Spleen (tissue), 11 donors: ENCODE data around the gene PARVB. TPM values are rescaled to one million over a fixed set of nuclear protein-coding genes. Genes with fewer than 3 reads are reported as not detected.
A peak's percentile ranks its signal among the peaks of the same experiment; 100 is the strongest.

Experiments used
- DNase-seq: peaks from one replicate; pipeline ENCODE4 v3.0.0-alpha.2; 2020
- H3K27ac ChIP-seq, 8 donors: fragments of 200-600 bp; sonication (generic) in 7 of 8; 1 replicate in 4 of 8; 2 replicates in 4 of 8; pipeline versions ENCODE4 v1.5.0 to v1.8.0; 2016 to 2021; ENCODE audit warnings: inconsistent platforms in 4 of 8, mild to moderate bottlenecking in 4 of 8, moderate library complexity in 1 of 8
- H3K27me3 ChIP-seq, 7 donors: fragments of 200-600 bp; sonication (generic) in 6 of 7; replicated peaks in 1 of 7; 1 replicate in 4 of 7; 2 replicates in 3 of 7; pipeline versions ENCODE4 v1.5.0 to v1.8.0; 2016 to 2021; ENCODE audit warnings: inconsistent platforms in 3 of 7, mild to moderate bottlenecking in 1 of 7
- H3K36me3 ChIP-seq, 6 donors: fragments of 200-600 bp; sonication (generic) in 5 of 6; 1 replicate in 4 of 6; 2 replicates in 2 of 6; pipeline versions ENCODE4 v1.5.0 to v1.8.0; 2016 to 2021; ENCODE audit warnings: inconsistent platforms in 2 of 6
- H3K4me1 ChIP-seq, 6 donors: fragments of 200-600 bp; sonication (generic) in 5 of 6; 1 replicate in 3 of 6; 2 replicates in 3 of 6; pipeline versions ENCODE4 v1.5.0 to v1.8.0; 2016 to 2021; ENCODE audit warnings: inconsistent platforms in 3 of 6
- H3K4me3 ChIP-seq, 8 donors: fragments of 200-600 bp; sonication (generic) in 7 of 8; 1 replicate in 4 of 8; 2 replicates in 4 of 8; pipeline versions ENCODE4 v1.5.0 to v1.8.0; 2016 to 2021; ENCODE audit warnings: inconsistent platforms in 4 of 8, mild to moderate bottlenecking in 4 of 8, moderate library complexity in 2 of 8
- H3K9me3 ChIP-seq, 8 donors: fragments of 200-600 bp; sonication (generic) in 7 of 8; 1 replicate in 4 of 8; 2 replicates in 4 of 8; pipeline versions ENCODE4 v1.5.0 to v1.8.0; 2016 to 2021; ENCODE audit warnings: inconsistent platforms in 4 of 8
- CTCF ChIP-seq, 11 experiments: fragments of 200-600 bp in 7 of 11; fragments of 450-650 bp in 4 of 11; sonication (generic) in 4 of 11; IDR thresholded peaks in 8 of 11; conservative IDR thresholded peaks in 3 of 11; 1 replicate in 7 of 11; 2 replicates in 4 of 11; pipeline versions ENCODE4 v1.4.0 to v1.8.0; 2016 to 2021; ENCODE audit warnings: antibody characterized with exemption in 11 of 11, inconsistent platforms in 4 of 11, mild to moderate bottlenecking in 1 of 11
- POLR2A ChIP-seq, 3 donors: fragments of 450-650 bp; IDR thresholded peaks; one replicate each; pipeline ENCODE4 v1.5.1; 2017; ENCODE audit warnings: antibody characterized with exemption in 3 of 3, mild to moderate bottlenecking in 1 of 3
- POLR2AphosphoS5 ChIP-seq, 3 donors: sonication (generic); formaldehyde crosslinking; IDR thresholded peaks; one replicate each; pipeline ENCODE4 v1.5.1; 2017; ENCODE audit warnings: antibody characterized with exemption in 3 of 3
- WGBS, 5 donors: extraction: QIAGEN DNeasy Blood & Tissue Kit in 3 of 5; methylation state at CpG; one replicate each; pipeline versions ENCODE4 v1.1.5 to v1.1.7; 2013 to 2018; 5-methylcytosine and 5-hydroxymethylcytosine counted together
- intact Hi-C: fragments of 100-400 bp; cut with DNase I; formaldehyde crosslinking; loops from one replicate; pipeline ENCODE4 v1.15.0; 2023; ENCODE audit warnings: low total_unique reads
- polyA plus RNA-seq, 3 donors: library from polyadenylated mRNA; stranded (reverse); fragments of 200-250 nt; gene quantifications; one replicate each; pipeline ENCODE4 v1.2.1, GENCODE V29; 2013
- total RNA-seq, 7 donors: library from RNA; depleted of rRNA in 3 of 7; stranded (reverse); fragments of >200 nt in 3 of 7; fragmentation: NEBNext Ultra II Directional in 4 of 7; extraction: Animal tissue kit (Norgen Biotek cat#: 25700) in 4 of 7; gene quantifications; one replicate each; pipeline versions ENCODE4 v1.1.0 to v1.2.1, GENCODE V29; 2016 to 2021
- donor health status: healthy with polysubstance abuse.
- donor health status: DM: no; HTN: no; CAD: no; lungs with moderate emphysema.
- donor health status: DM: no; HTN: no; CAD: no.
- donor health status: Bipolar disorder and iron deficiency.
- donor health status: healthy.
- donor health status: DM: no; HTN: no; CAD: no.
- donor health status: DM: yes; HTN: yes; CAD: no.

PARVB gene
- total and polyA plus RNA-seq, 10 donors = 24.0 to 61.9 (median 46.5) TPM

DNA sequence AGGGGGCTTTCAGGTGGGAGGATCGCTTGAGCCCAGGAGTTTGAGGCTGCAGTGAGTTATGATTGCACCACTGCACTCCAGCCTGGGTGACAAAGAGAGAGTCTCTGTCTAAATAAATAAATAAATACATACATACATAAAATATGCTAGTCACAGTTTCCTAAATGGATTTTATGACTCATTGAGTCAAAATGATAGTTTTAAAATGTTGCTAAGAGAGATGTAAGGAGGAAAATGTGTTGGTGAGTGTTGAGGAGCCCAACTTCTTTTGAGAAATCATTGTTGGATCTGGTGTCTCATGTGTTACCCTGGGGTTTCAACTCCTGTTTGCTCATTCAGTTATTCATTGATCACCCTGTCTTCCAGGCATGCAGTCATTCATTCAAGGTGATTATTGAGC lies 21.0 kb downstream of the PARVB start:
- WGBS, 5 donors = 92 to 100% (median 100%) methylated on average over 1 of the region's 1 CpG
- DNase-seq = no peak
- Histone ChIP-seq H3K9me3 (no peaks in the 10 kb centered on the region), H3K27me3 (no peaks in the 10 kb centered on the region), H3K4me1 (peaks cover 14 to 68% (median 45%) of the 10 kb centered on the region in 6 donors), H3K27ac (no peak overlapping the region), H3K4me3 (no peak overlapping the region), H3K36me3 (peaks cover 0 to 4% (median 0%) of the 10 kb centered on the region in 6 donors)
- intact Hi-C loops = no loop called here
- TF ChIP-seq POLR2A (IDR thresholded peaks at IDR 0.05) = no peak
- no peak for TF ChIP-seq POLR2AphosphoS5 (IDR thresholded peaks at IDR 0.05)
- no peak for TF ChIP-seq CTCF (IDR thresholded peaks at IDR 0.05 in 8 of 11, conservative IDR thresholded peaks at IDR 0.05 in 3 of 11)

GRCh38 chr22:44046485-44047141 lies 22.5 kb downstream of the PARVB start:
- H3K4me3 ChIP-seq = no peak overlapping the region
- TF ChIP-seq CTCF (IDR thresholded peaks at IDR 0.05 in 8 of 11, conservative IDR thresholded peaks at IDR 0.05 in 3 of 11) = no peak
- no peak for TF ChIP-seq POLR2AphosphoS5 (IDR thresholded peaks at IDR 0.05)
- TF ChIP-seq POLR2A (IDR thresholded peaks at IDR 0.05) = no peak
- no peak overlapping the region for H3K27ac ChIP-seq
- peaks cover 0 to 4% (median 0%) of the 10 kb centered on the region in 6 donors for H3K36me3 ChIP-seq
- peaks cover 14 to 81% (median 55%) of the 10 kb centered on the region in 6 donors for H3K4me1 ChIP-seq
- 74 to 91% (median 86%) methylated on average over 11 to 14 of the region's 14 CpGs for WGBS, 5 donors
- intact Hi-C loops = no loop called here
- H3K9me3 ChIP-seq = no peaks in the 10 kb centered on the region
- H3K27me3 ChIP-seq = no peaks in the 10 kb centered on the region
- no peak for DNase-seq

DNA sequence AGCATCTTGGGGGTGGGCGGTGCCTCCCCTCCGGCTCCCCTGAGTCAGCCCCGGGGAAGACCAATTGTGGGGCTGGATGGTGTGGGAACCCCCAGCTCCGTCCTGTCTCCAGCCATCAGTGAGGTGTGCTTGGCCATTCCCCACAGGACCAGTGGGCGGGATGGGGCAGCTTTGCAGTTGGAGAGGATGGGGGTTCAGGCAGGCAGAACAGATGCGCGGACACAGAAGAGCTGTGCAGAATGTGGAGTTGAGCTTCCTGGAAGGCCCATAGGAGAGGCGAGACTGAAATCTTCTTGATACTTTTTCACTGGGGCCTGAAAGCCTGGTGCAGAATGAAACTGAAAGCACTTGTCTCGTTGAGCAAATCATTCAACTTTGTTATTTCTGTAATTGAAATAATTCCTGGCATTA lies 23.8 kb downstream of the PARVB start:
- intact Hi-C loops = no loop called here
- peak overlapping the region in 7 of 8 donors; percentile 15 to 74 (median 58) for H3K27ac ChIP-seq
- no peaks in the 10 kb centered on the region for H3K9me3 ChIP-seq
- H3K27me3 ChIP-seq = no peaks in the 10 kb centered on the region
- DNase-seq = no peak
- H3K4me3 ChIP-seq = peak overlapping the region in 4 of 8 donors; percentile 12 to 53 (median 18)
- H3K4me1 ChIP-seq = peaks cover 14 to 71% (median 53%) of the 10 kb centered on the region in 6 donors
- TF ChIP-seq POLR2AphosphoS5 (IDR thresholded peaks at IDR 0.05) (no peak), POLR2A (IDR thresholded peaks at IDR 0.05) (no peak), CTCF (IDR thresholded peaks at IDR 0.05 in 8 of 11, conservative IDR thresholded peaks at IDR 0.05 in 3 of 11) (no peak)
- peaks cover 0 to 16% (median 0%) of the 10 kb centered on the region in 6 donors for H3K36me3 ChIP-seq
- WGBS, 5 donors = 43 to 71% (median 52%) methylated on average over 9 of the region's 9 CpGs

DNA sequence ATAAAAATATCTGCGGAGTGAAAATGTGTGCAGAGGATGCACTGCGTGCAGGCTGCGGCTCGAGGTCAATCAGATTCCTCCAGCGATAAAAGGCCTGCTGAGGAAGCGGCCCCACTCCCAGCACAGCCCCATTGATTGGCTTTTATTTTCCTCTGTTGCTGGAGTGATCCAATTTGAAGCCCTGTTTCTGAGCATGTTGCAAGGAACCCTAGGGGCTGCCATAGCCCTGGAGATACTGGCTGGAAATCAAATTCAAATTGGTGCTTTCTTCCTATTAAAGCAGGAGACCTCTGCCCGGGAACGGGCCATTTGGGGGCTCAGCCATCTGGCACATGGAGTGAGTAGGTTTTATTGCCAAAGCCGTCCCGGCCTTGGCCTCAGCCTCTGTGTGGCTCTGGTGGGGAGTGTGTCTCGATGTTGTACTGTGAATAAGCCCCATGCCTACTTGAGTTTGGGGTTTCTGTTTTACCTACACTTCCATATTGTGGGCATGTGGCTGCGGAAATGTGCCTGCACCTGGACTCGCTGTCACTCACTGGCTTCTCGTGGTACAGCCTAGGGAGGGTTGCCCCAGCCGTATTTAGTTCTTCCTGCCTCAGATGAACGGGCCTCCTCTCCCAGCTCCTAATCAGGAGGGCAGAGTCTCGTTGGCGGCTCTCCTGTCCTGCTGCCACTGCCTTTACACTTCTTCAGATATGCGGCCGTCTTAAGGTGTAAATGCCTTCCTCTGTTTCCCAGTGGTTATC lies 25.6 kb downstream of the PARVB start:
- Histone ChIP-seq H3K27me3 (no peaks in the 10 kb centered on the region), H3K9me3 (no peaks in the 10 kb centered on the region), H3K36me3 (peaks cover 0 to 16% (median 0%) of the 10 kb centered on the region in 6 donors), H3K4me3 (no peak overlapping the region), H3K27ac (peak overlapping the region in 5 of 8 donors; percentile 16 to 74 (median 51)), H3K4me1 (peaks cover 14 to 54% (median 42%) of the 10 kb centered on the region in 6 donors)
- TF ChIP-seq POLR2A (IDR thresholded peaks at IDR 0.05) (no peak), CTCF (IDR thresholded peaks at IDR 0.05 in 8 of 11, conservative IDR thresholded peaks at IDR 0.05 in 3 of 11) (no peak), POLR2AphosphoS5 (IDR thresholded peaks at IDR 0.05) (no peak)
- intact Hi-C loops = no loop called here
- WGBS, 5 donors = 48 to 53% (median 49%) methylated on average over 20 of the region's 20 CpGs
- DNase-seq = no peak
